HCT116 (cell line): ENCODE data around the gene POLA1. TPM values are rescaled to one million over a fixed set of nuclear protein-coding genes. Genes with fewer than 3 reads are reported as not detected.
A peak's percentile ranks its signal among the peaks of the same experiment; 100 is the strongest.

Experiments
- ATAC-seq: fragments of 200-7000 bp; cut with Tn5 transposase; 2 replicates; pipeline ENCODE4 v1.9.1; 2020; ENCODE audit warnings: mild to moderate bottlenecking, moderate library complexity
- BruUV-seq: library from RNA; stranded (reverse); fragments of 400-500 nt; replicated peaks from 2 replicates; lab custom pipeline; 2021; lab: Mats Ljungman, UMichigan
- CTCF ChIA-PET: fragments of 300-600 bp; sonication (Branson Sonifier 250); formaldehyde crosslinking; loops from one replicate; lab custom pipeline; 2021; ENCODE audit warnings: antibody characterized with exemption; lab: Charles Lee
- POLR2A ChIA-PET: fragments of 300-600, 350-600 bp; sonication (Branson Sonifier 250); formaldehyde crosslinking; loops from one replicate; lab custom pipeline; 2021; ENCODE audit warnings: antibody characterized with exemption; lab: Charles Lee
- RAD21 ChIA-PET, 2 experiments: fragments of 300-600 bp; sonication (Branson Sonifier 250); formaldehyde crosslinking; loops; one replicate each; lab custom pipeline; 2023; ENCODE audit warnings: low total read pairs in 2 of 2; ENCODE audit not compliant: uncharacterized antibody in 2 of 2, unreplicated experiment in 2 of 2, low non-redundant PET in 1 of 2; lab: Charles Lee
- DNase-seq: peaks from one replicate; pipeline ENCODE4 v3.0.0-alpha.2; 2010; ENCODE audit warnings: low read depth, low spot score
- H2AFZ ChIP-seq: fragments of 200-600 bp; shearing (Covaris generic), sonication (generic); 2 replicates; pipeline ENCODE4 v1.6.1; 2017; ENCODE audit warnings: low read depth, mixed run types, mixed read lengths, antibody characterized with exemption, low read length; ENCODE audit not compliant: poor library complexity, severe bottlenecking
- H3K27ac ChIP-seq: 2 replicates; pipeline ENCODE4 v1.5.1; 2012; ENCODE audit warnings: low read depth, low read length
- H3K27me3 ChIP-seq: fragments of 200-600 bp; sonication (generic); 2 replicates; pipeline ENCODE4 v1.6.1; 2016; ENCODE audit warnings: mixed run types, low read length, mixed read lengths; ENCODE audit not compliant: insufficient read depth
- H3K36me3 ChIP-seq, 2 experiments: fragments of 200-500 bp in 1 of 2; fragments of 200-600 bp in 1 of 2; sonication (Bioruptor generic) in 1 of 2; sonication (generic) in 1 of 2; 2 replicates each; pipeline versions ENCODE4 v1.5.1 to v1.6.1; 2014 to 2016; ENCODE audit warnings: low read length in 2 of 2, inconsistent platforms in 1 of 2, mixed read lengths in 1 of 2, mixed run types in 1 of 2; ENCODE audit not compliant: insufficient read depth in 2 of 2, control insufficient read depth in 1 of 2
- H3K4me1 ChIP-seq, 2 experiments: fragments of 200-600 bp in 1 of 2; sonication (generic) in 1 of 2; 2 replicates each; pipeline versions ENCODE4 v1.5.1 to v1.6.1; 2012 to 2017; ENCODE audit warnings: low read length in 2 of 2, inconsistent platforms in 1 of 2, mild to moderate bottlenecking in 1 of 2, mixed read lengths in 1 of 2, mixed run types in 1 of 2, moderate library complexity in 1 of 2; ENCODE audit not compliant: insufficient read depth in 2 of 2, control insufficient read depth in 1 of 2
- H3K4me2 ChIP-seq: fragments of 200-600 bp; sonication (generic); 2 replicates; pipeline ENCODE4 v1.6.1; 2017; ENCODE audit warnings: mixed run types, low read length, mixed read lengths
- H3K4me3 ChIP-seq, 2 experiments: fragments of 200-600 bp in 1 of 2; sonication (generic) in 1 of 2; replicated peaks in 1 of 2; 2 replicates each; pipeline ENCODE4 v1.5.1; 2011 to 2016; ENCODE audit warnings: low read length in 2 of 2, control low read depth in 1 of 2, low read depth in 1 of 2, mild to moderate bottlenecking in 1 of 2, mixed read lengths in 1 of 2, mixed run types in 1 of 2
- H3K79me2 ChIP-seq: fragments of 200-600 bp; sonication (generic); 2 replicates; pipeline ENCODE4 v1.6.1; 2017; ENCODE audit warnings: mild to moderate bottlenecking, mixed run types, low read length, moderate library complexity, mixed read lengths; ENCODE audit not compliant: insufficient read depth
- H3K9ac ChIP-seq: fragments of 200-600 bp; sonication (generic); 2 replicates; pipeline ENCODE4 v1.6.1; 2016; ENCODE audit warnings: low read length, mixed read lengths
- H3K9me2 ChIP-seq: fragments of 200-600 bp; sonication (generic), shearing (Covaris generic); 2 replicates; pipeline ENCODE4 v1.6.1; 2017; ENCODE audit warnings: mixed run types, mild to moderate bottlenecking, moderate library complexity; ENCODE audit not compliant: insufficient read depth
- H3K9me3 ChIP-seq, 2 experiments: fragments of 200-500 bp in 1 of 2; fragments of 200-600 bp in 1 of 2; sonication (Bioruptor generic) in 1 of 2; sonication (generic) in 1 of 2; 2 replicates each; pipeline ENCODE4 v1.6.1; 2014 to 2017; ENCODE audit warnings: low read length in 2 of 2, mixed read lengths in 2 of 2, inconsistent platforms in 1 of 2, low read depth in 1 of 2, mild to moderate bottlenecking in 1 of 2, mixed run types in 1 of 2, moderate library complexity in 1 of 2; ENCODE audit not compliant: control insufficient read depth in 1 of 2, insufficient read depth in 1 of 2
- H4K20me1 ChIP-seq: fragments of 200-600 bp; sonication (generic), shearing (Covaris generic); 2 replicates; pipeline ENCODE4 v1.6.1; 2017; ENCODE audit warnings: mixed run types, mild to moderate bottlenecking, moderate library complexity; ENCODE audit not compliant: insufficient read depth
- ATF3 ChIP-seq: IDR thresholded peaks from 2 replicates; pipeline ENCODE4 v1.6.1; 2012
- CBX3 ChIP-seq: IDR thresholded peaks from 2 replicates; pipeline ENCODE4 v1.6.1; 2012; ENCODE audit warnings: low read depth
- CEBPB ChIP-seq: IDR thresholded peaks from 2 replicates; pipeline ENCODE4 v1.6.1; 2012; ENCODE audit warnings: low read depth
- EZH2 ChIP-seq: fragments of 200-600 bp; sonication (generic); IDR thresholded peaks from 2 replicates; pipeline ENCODE4 v1.6.1; 2017; ENCODE audit warnings: antibody characterized with exemption, mixed run types
- EZH2phosphoT487 ChIP-seq: fragments of 200-600 bp; IDR thresholded peaks from 2 replicates; pipeline ENCODE4 v1.6.1; 2018; ENCODE audit warnings: antibody characterized with exemption, borderline replicate concordance
- REST ChIP-seq: IDR thresholded peaks from 2 replicates; pipeline ENCODE4 v1.6.1; 2012; ENCODE audit warnings: low read depth
- SP1 ChIP-seq: IDR thresholded peaks from 2 replicates; pipeline ENCODE4 v1.6.1; 2012; ENCODE audit warnings: low read depth
- SRF ChIP-seq: IDR thresholded peaks from 2 replicates; pipeline ENCODE4 v1.6.1; 2012; ENCODE audit warnings: low read depth
- TCF7L2 ChIP-seq: IDR thresholded peaks from 2 replicates; pipeline ENCODE4 v1.7.0; 2011; ENCODE audit warnings: borderline replicate concordance, inconsistent platforms; ENCODE audit not compliant: insufficient read depth, insufficient read length; ENCODE audit errors: extremely low read depth
- ZFX ChIP-seq: fragments of 450-650 bp; IDR thresholded peaks from 2 replicates; pipeline ENCODE4 v1.6.1; 2017
- ZNF274 ChIP-seq: fragments of 200-500 bp; sonication (Bioruptor generic); IDR thresholded peaks from 2 replicates; pipeline ENCODE4 v1.6.1; 2014; ENCODE audit warnings: mild to moderate bottlenecking, low read depth, low read length, inconsistent platforms
- intact Hi-C: fragments of 100-400 bp; cut with micrococcal nuclease; formaldehyde crosslinking; loops from 2 replicates; pipeline ENCODE4 v1.10.0; 2022
- total RNA-seq: library from RNA; stranded (reverse); gene quantifications from one replicate; pipeline ENCODE4 v1.2.1, GENCODE V29; 2021; ENCODE audit not compliant: unreplicated experiment
- TF ChIP-seq, protein P1 (sequence below), 3 experiments: fragments of 200-600 bp in 1 of 3; sonication (generic) in 1 of 3; IDR thresholded peaks in 2 of 3; conservative IDR thresholded peaks in 1 of 3; 2 replicates each; pipeline ENCODE4 v1.5.1; 2012 to 2017; ENCODE audit warnings: low read depth in 2 of 3, low read length in 2 of 3, antibody characterized with exemption in 1 of 3, borderline replicate concordance in 1 of 3, control low read depth in 1 of 3, mild to moderate bottlenecking in 1 of 3, mixed read lengths in 1 of 3, mixed run types in 1 of 3, moderate library complexity in 1 of 3; ENCODE audit not compliant: insufficient read depth in 1 of 3
- TF ChIP-seq, protein P2 (sequence below): IDR thresholded peaks from 2 replicates; pipeline ENCODE4 v1.6.1; 2011; ENCODE audit warnings: mild to moderate bottlenecking, low read length, moderate library complexity; ENCODE audit not compliant: insufficient replicate concordance; ENCODE audit errors: extremely low read depth

The POLA1 gene
- total RNA-seq, 1 experiment from 2014 or later = 27.0 TPM

DNA sequence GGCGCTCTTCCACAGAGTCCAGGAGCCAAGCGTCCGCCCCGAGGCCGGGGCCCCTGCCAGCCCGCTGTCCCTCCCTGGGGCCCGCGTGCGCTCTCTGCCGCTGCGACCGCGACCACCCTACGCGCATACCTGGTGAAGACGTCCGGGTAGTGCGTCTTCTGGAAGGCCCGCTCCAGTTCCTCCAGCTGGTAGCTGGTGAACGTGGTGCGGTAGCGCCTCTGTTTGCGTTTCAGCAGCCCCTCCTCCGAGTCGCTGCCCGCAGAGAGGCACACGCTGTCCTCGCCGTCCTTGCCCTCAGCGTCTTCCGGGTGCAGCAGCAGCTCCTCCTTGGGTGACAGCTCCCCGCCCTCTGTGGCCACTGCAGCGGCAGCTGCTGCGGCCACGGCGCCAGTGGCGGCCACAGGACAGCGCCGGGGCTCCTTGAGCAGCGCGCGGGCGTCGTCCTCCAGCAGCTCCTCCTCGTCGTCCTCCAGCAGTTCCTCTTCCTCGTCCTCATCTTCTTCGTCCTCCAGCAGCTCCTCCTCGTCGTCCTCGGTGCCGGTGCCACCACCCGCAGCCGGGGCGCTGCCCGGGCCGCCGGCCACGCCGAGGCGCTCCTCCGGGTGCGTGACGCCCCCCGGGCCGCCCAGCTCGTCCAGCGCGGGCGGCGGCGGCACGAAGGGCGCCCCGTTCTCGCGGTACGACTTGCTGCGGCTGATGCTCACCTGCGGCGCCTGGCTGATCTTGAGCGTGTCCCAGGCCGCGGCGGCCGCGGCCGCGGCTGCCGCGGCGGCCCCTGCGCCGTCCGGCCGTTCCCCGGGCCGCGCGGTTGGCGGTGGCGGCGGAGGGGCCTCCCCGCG, 319.3 kb downstream of the POLA1 start:
- H3K4me3 ChIP-seq = peak overlapping the region in 1 of 2 experiments; percentile 25; a peak in 1 of 4 replicates
- no peaks in the 10 kb centered on the region for H4K20me1 ChIP-seq
- H3K79me2 ChIP-seq = no peaks in the 10 kb centered on the region
- ATAC-seq (peak; percentile 38), DNase-seq (no peak)
- no peaks in the 10 kb centered on the region for H3K9me3 ChIP-seq
- no peaks in the 10 kb centered on the region for H3K27me3 ChIP-seq
- no peaks in the 10 kb centered on the region for H3K36me3 ChIP-seq
- no peak overlapping the region for H2AFZ ChIP-seq
- no peak for TF ChIP-seq CBX3
- TF ChIP-seq SP1 = no peak
- no peak for TF ChIP-seq EZH2phosphoT487
- TF ChIP-seq CEBPB = no peak
- no peak for TF ChIP-seq SRF
- TF ChIP-seq EZH2 = no peak
- no peak for TF ChIP-seq ZFX
- TF ChIP-seq TCF7L2 = no peak
- TF ChIP-seq, protein P1, sequence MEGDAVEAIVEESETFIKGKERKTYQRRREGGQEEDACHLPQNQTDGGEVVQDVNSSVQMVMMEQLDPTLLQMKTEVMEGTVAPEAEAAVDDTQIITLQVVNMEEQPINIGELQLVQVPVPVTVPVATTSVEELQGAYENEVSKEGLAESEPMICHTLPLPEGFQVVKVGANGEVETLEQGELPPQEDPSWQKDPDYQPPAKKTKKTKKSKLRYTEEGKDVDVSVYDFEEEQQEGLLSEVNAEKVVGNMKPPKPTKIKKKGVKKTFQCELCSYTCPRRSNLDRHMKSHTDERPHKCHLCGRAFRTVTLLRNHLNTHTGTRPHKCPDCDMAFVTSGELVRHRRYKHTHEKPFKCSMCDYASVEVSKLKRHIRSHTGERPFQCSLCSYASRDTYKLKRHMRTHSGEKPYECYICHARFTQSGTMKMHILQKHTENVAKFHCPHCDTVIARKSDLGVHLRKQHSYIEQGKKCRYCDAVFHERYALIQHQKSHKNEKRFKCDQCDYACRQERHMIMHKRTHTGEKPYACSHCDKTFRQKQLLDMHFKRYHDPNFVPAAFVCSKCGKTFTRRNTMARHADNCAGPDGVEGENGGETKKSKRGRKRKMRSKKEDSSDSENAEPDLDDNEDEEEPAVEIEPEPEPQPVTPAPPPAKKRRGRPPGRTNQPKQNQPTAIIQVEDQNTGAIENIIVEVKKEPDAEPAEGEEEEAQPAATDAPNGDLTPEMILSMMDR (IDR thresholded peaks at IDR 0.05 in 2 of 3, conservative IDR thresholded peaks at IDR 0.05 in 1 of 3; ENCODE audit: borderline replicate concordance in 1 of 3, insufficient read depth in 1 of 3, low read depth in 2 of 3, low read length in 2 of 3) = no peak
- TF ChIP-seq ZNF274 = no peak
- no peak for TF ChIP-seq REST
- no peak for TF ChIP-seq ATF3
- TF ChIP-seq, protein P2, sequence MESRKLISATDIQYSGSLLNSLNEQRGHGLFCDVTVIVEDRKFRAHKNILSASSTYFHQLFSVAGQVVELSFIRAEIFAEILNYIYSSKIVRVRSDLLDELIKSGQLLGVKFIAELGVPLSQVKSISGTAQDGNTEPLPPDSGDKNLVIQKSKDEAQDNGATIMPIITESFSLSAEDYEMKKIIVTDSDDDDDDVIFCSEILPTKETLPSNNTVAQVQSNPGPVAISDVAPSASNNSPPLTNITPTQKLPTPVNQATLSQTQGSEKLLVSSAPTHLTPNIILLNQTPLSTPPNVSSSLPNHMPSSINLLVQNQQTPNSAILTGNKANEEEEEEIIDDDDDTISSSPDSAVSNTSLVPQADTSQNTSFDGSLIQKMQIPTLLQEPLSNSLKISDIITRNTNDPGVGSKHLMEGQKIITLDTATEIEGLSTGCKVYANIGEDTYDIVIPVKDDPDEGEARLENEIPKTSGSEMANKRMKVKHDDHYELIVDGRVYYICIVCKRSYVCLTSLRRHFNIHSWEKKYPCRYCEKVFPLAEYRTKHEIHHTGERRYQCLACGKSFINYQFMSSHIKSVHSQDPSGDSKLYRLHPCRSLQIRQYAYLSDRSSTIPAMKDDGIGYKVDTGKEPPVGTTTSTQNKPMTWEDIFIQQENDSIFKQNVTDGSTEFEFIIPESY = no peak
- H3K9ac ChIP-seq = no peak overlapping the region
- ChIA-PET CTCF (no interaction called here), RAD21 (no interaction called here), POLR2A (no interaction called here)
- BruUV-seq = no TSS peak
- peak overlapping the region; percentile 51 for H3K4me2 ChIP-seq
- peaks cover 4 to 8% of the 10 kb centered on the region in 2 experiments; a peak in 2 of 4 replicates for H3K4me1 ChIP-seq
- no peaks in the 10 kb centered on the region for H3K9me2 ChIP-seq
- H3K27ac ChIP-seq = no peak overlapping the region
- intact Hi-C loops = no loop called here
